HG02852 (cell line): ENCODE measurements around the gene PGM1.

ENCODE experiments used
- ATAC-seq: cut with Tn5 transposase; IDR thresholded peaks from one replicate; pipeline ENCODE4 v1.9.1; 2021; ENCODE audit warnings: mild to moderate bottlenecking, moderate library complexity; ENCODE audit not compliant: unreplicated experiment

Gene PGM1

GRCh38 chr1:63600248-63600647 lies 7.0 kb downstream of the PGM1 start:
- ATAC-seq, result no peak

GRCh38 chr1:63601061-63601460 lies 7.8 kb downstream of the PGM1 start:
- no peak for ATAC-seq

GRCh38 chr1:63601463-63601862 lies 8.3 kb downstream of the PGM1 start:
- no peak for ATAC-seq

- ATAC-seq, result no peak
Measured at GRCh38 chr1:63601912-63602311, 8.7 kb downstream of the PGM1 start.

- ATAC-seq, result no peak
Measured at GRCh38 chr1:63602629-63603028, 9.4 kb downstream of the PGM1 start.

GRCh38 chr1:63603810-63604209 lies 10.6 kb downstream of the PGM1 start:
- ATAC-seq, result no peak

- no peak for ATAC-seq
Measured at GRCh38 chr1:63607322-63607721, 14.1 kb downstream of the PGM1 start.

- ATAC-seq, result no peak
Measured at GRCh38 chr1:63611231-63611630, 18.0 kb downstream of the PGM1 start.

GRCh38 chr1:63612564-63612963 lies 19.4 kb downstream of the PGM1 start:
- ATAC-seq, result no peak

- no peak for ATAC-seq
Measured at GRCh38 chr1:63612971-63613370, 19.8 kb downstream of the PGM1 start.

- peak; percentile 65 for ATAC-seq
Measured at GRCh38 chr1:63615768-63616420, 22.7 kb downstream of the PGM1 start.

GRCh38 chr1:63617450-63617849 lies 24.2 kb downstream of the PGM1 start:
- ATAC-seq, result no peak

- ATAC-seq, result no peak
Measured at GRCh38 chr1:63618011-63618410, 24.8 kb downstream of the PGM1 start.

- no peak for ATAC-seq
Measured at GRCh38 chr1:63619558-63619957, 26.3 kb downstream of the PGM1 start.

GRCh38 chr1:63620671-63621070 lies 27.5 kb downstream of the PGM1 start:
- no peak for ATAC-seq

- ATAC-seq, result no peak
Measured at GRCh38 chr1:63621075-63621474, 27.9 kb downstream of the PGM1 start.

- ATAC-seq, result no peak
Measured at GRCh38 chr1:63621698-63622097, 28.5 kb downstream of the PGM1 start.

- ATAC-seq, result no peak
Measured at GRCh38 chr1:63622849-63623566, 29.8 kb downstream of the PGM1 start.

GRCh38 chr1:63623952-63624351 lies 30.7 kb downstream of the PGM1 start:
- ATAC-seq, result no peak

GRCh38 chr1:63624911-63625310 lies 31.7 kb downstream of the PGM1 start:
- no peak for ATAC-seq

GRCh38 chr1:63626222-63626621 lies 33.0 kb downstream of the PGM1 start:
- no peak for ATAC-seq

- ATAC-seq, result no peak
Measured at GRCh38 chr1:63628607-63629006, 35.4 kb downstream of the PGM1 start.

- no peak for ATAC-seq
Measured at GRCh38 chr1:63630238-63630637, 37.0 kb downstream of the PGM1 start.
